Measurements from ENCODE around the gene DNASE1L3.
A peak's percentile ranks its signal among the peaks of the same experiment; 100 is the strongest.
"Not testable (repeated sequence)": the region's sequence is repeated elsewhere in the genome, so short reads cannot be mapped to it uniquely, and the experiment has no call there.

Gene DNASE1L3

DNA sequence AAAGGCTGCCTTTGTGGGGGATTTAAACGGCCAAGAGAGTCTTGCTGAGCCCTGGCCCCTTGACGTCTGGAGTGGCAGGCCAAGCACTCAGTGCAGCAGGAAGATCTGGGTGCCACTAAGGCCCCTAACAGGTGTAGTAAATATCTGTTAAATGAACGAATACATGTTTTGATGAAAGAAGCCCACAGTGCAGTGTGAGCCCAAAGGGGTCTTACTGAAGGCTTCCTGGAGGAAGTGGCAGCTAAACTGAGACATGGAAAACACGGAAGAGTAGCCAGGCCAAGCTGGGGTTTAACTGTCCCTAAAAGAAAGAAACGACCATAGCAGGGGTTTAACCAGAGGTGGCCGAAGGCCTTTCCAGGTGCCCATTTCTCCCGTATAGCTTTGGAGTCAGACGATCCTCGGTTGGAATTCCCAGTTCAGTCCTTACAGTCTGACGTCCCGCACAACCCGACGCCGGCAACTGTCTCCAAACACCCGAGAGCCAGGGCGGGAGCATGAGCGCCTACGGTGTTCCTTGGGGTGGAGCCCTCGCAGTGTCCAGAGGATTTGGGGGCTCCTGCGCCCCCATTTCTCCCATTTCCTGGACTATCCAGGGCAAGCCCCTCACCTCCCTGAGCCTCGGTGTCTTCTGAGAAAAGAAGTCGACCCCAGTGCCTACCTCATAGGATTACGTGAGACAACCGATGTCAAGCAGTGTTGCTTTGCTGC is 25.9 kb upstream of the DNASE1L3 start:
- DNase-seq (ENCODE audit: low spot score) (no peak), FAIRE-seq (no peak)

DNA sequence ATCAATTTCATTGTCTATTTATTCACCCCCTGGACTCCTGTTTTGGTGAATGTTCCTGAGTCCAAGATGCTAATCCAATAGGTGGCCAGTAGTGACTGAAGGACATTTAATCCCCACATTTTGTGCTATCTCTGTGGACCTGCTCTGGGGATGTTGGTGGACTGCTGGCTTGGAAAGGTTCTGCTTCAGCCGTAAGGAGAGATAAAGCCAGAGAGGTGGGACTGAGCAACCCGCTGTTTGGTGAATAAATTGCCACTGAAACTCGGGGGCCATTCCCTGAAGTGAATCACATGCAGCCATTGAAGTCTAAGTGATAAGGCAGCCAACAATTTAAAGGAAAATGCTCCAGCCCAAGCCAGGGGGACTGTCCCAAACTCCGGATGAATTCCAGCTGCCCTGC is 25.2 kb upstream of the DNASE1L3 start:
- DNase-seq (ENCODE audit: low spot score) = no peak
- FAIRE-seq = no peak

DNA sequence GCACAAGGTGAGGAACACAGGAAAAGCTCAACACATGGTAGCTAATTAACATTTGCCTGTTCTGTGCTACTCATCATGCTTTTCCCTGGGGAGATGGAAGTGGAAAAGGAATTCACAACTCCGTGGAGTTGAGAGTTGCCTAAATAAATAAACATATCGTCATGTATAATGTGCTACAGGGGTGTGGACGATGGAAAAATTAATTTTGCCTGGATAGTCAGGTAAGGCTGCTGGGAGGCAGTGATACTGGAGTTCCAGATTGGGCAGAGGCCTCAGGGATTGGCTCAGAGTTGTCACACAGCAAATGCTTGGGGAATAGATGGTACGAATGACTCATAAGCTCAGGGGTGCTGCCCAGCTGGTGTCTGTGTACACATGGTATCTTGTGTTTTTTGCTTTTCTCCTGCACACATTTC is 23.8 kb upstream of the DNASE1L3 start:
- DNase-seq (ENCODE audit: low spot score) (no peak), FAIRE-seq (no peak)

DNA sequence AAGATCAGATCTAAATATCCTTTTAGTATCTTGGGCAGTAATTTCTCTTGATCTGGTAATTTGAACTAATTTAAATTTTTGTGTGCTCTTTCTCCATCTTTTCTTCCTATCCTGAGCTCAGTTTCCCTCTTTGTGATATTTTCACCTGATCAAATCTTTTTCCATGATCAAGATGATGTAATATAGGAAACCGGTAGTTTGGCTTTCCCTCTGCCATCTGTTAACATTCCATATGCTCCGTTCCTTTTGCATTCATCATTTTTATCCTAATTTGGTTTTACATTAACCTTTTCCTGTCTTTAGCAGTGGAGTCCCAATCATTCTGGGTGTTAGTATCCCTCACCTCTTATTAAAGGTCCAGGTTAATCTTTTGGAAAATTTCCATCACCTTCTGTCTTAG is 20.9 kb upstream of the DNASE1L3 start:
- FAIRE-seq = no peak
- DNase-seq (ENCODE audit: low spot score) = no peak

DNA sequence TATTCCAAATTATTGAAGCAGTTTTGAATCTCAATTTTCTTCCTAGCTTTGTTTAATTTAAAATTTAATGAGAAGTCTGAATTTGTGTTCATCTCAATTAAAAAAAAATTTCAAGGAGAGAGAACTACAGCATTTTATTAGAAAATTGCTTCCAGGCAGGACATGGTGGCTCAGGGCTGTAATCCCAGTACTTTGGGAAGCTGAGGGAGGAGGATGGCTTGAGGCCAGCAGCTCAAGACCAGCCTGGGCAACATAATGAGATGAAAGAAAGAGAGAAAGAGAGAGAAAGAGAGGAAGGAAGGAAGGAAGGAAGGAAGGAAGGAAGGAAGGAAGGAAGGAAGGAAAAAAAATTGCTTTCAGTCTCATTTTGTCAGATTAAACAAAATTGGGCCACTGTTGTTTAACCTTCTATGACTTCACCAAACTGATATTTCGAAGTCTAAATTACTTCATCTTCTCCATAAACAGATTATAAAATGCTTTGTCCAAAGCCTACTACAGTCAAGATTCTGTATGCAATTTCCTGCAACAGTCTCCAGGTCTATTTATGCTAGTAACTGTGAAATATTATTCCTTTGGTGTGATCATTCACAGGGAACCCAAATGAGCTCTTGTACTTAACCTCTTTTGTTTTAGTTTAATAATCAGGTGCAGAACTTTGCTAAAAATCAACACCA is 20.2 kb upstream of the DNASE1L3 start:
- DNase-seq (ENCODE audit: low spot score) = no peak
- FAIRE-seq = no peak

DNA sequence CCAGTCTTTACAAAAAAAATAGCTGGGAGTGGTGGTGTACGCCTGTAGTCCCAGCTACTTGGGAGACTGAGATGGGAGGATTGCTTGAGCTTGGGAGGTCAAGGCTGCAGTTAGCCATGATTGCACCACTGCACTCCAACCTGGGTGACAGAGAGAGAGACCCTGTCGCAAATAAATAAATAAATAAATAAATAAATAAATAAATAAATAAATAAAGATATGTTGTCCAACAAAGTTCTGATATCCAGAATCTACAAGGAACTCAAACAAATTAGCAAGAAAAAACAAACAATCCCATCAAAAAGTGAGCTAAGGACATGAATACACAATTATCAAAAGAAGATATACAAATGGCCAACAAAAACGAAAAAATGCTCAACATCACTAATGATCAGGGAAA is 17.2 kb upstream of the DNASE1L3 start:
- not testable (repeated sequence) for DNase-seq (ENCODE audit: low spot score); FAIRE-seq

DNA sequence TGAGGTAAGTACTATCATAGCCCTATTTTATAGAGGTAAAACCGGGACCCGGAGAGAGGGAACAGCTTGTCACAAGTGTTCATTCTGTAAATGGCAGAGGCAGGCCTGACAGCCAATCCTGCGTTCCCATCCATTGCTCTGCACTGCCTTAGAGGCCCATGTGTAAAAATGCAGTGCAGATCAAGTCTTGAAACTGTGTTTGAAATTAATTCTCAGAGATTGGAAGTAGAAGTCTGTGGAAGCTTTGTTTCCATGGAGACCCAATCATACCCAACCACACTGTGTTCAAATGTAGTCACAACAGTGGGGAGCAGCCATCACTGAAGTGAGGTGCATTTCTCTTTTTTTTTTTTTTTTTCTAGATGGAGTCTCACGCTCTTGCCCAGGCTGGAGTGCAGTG is 13.1 kb upstream of the DNASE1L3 start:
- DNase-seq (ENCODE audit: low spot score) = no peak
- no peak for FAIRE-seq

DNA sequence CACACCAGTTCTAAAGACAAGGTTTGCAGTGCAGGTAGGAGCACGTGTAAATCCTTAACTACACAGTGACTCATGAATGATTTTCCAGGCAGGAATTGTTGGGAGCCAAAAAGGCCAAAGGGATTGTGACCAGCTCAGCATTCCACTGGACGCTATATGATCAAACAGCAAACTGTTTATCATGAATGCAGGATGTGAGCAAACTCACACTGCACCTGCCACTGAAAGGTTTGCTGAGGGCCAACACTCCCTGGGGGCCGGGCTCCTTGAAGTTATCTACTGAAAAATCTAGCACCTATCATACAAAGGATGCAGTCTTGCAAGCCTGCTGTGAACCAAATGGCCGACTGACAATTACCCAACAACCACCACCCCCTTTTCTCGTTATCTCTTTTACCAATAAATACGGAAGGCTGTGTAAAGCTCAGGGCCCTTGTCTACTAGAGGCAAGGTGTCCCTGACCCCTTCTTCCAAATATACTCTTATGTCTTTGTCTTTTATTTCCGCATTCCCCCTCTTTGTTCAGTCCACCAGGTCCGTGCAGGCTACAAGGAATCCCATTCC is 11.5 kb upstream of the DNASE1L3 start:
- DNase-seq (ENCODE audit: low spot score) (peak; percentile 34), FAIRE-seq (no peak)

DNA sequence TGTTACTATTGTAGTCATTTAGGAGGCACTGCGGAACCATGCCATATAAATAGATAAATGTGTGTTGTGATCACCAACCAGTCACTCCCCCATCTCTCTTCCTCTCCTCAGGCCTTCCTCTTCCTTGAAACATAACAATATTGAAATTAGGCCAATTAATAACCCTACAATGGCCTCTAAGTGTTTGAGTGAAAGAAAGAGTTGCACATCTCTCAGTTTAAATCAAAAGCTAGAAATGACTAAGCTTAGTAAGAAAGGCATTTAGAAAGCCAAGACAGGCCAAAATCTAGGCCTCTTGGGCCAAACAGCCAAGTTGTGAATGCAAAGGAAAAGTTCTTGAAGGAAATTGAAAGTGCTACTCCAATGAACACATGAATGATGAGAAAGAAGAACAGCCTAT is 8.1 kb upstream of the DNASE1L3 start:
- DNase-seq (ENCODE audit: low spot score) = no peak
- no peak for FAIRE-seq

DNA sequence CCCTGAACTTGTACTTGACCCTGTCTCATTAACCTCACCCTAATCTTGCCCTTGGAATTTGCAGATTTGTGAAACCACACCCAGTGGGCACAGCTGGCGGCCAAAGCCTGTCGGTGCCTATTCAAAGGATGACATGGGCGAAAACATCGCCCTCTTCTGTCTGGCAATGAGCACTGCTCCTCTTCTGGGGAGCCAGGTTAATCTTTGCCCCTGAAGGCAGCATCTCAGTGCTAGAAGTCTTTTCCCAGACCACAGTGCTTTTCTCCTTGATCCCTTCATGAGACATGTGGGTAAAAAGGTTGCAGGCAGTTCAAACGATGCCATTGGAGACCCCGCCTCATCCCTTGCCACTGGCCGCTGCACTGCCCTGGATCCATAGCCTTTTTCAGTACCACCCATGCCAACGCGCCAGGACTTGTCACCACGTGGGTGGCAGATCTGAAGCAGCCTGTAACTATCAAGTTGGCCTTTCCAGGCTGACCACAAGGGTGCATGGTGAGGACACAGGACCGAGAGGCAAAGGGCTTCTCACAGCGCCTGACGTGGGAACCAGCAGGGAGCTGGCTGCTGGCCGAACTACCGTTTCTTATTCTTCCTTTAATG is 6.5 kb upstream of the DNASE1L3 start:
- FAIRE-seq (peak; percentile 44), DNase-seq (ENCODE audit: low spot score) (peak; percentile 61)

DNA sequence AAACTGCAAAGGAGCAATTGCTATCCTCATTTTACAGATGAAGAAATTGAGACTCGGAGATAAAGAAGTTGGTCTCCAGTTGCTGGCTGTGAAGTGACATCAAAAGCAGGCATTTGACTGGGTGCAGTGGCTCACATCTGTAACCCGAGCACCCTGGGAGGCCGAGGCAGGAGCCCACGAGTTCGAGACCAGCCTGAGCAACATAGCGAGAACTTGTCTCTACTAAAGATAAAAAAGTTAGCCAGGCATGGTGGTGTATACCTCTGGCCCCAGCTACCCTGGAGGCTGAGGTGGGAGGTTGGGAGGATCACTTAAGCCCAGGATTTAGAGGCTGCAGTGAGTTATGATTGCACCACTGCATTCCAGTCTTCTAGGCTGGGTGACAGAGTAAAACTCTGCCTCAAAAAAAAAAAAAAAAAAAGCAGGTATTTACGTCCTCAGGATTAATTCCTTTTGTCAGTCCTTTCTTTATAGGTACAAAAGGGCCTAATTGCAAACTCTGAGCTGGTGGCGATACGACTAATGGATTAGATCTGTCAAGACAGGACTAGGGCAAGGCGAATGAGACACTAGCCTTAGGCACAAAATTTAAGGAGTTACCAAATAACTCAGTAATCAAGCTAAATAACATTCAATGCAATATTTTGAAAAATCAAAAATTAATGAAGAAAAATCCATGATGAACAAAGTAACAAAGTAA is 5.9 kb upstream of the DNASE1L3 start:
- FAIRE-seq = no peak
- no peak for DNase-seq (ENCODE audit: low spot score)

DNA sequence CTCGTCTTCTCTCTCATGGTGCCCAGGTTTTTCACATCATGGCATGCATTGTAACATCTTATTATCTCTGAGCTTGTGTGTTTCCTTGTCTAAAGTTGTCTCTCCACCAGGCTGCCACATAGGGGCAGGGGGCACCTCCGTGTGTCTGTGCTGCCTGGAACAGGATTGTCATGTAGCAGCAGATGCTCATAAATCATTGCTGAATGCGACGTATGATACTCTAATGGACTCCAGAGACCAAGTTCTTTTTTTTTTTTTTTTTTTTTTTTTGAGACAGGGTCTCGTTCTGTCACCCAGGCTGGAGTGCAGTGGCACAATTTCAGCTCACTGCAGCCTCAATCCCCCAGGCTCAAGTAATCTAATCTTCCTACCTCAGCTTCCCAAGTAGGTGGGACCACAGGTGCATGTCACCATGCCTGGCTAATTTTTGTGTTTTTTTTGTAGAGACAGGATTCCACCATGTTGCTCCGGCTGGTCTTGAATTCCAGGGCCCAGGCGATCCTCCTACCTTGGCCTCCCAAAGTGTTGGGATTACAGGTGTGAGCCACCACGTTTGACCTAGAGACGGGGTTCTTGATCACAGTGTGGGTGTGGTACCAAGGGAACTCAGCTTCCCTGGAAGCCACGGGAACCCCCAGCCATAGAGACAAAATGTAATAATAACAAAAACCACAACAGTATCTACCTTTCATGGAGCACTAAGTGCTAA is 4.7 kb upstream of the DNASE1L3 start:
- no peak for FAIRE-seq

DNA sequence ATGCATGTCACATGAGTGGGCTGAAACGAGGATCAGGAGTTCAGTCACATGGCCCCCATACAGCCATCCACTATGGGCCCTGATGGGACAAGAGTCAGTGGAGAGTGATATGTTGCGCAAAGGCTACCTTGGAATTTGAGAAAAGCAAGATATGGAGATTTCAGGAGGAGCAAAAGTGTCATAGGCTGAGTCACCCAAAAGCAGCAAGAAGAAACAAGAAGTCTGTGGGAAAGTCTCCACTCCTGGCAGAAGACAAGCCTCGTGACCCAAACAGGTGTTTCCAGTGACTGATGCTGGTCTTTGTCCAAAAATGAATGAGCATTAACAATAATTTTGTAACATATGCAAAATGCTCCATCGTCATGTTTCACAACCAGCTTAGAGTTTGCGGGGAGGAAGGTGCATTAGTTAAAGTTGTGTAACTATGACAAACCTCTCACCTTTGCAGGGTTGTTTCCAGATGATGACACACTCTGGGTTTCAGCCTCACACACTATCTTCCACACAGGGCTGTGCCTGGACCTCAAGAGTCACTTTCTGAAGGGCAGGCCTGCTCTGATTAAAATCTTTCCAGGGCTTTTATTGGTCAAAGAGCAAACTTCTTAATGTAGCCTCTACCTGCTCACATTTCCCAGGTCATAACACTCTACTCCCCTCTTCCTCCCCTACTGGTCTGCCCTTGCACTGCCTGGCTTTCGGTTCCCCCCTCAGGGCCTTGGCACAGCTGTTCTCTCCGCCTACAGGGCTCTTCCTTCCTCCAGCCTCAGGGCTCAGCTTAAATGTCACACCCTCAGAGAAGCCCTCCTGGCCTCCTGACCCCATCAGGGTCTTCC is 3.9 kb upstream of the DNASE1L3 start:
- no peak for FAIRE-seq
- DNase-seq (ENCODE audit: low spot score) = peak; percentile 8

More for the DNA sequence above, 4.7 kb upstream of the DNASE1L3 start:
- no peak for DNase-seq (ENCODE audit: low spot score)

DNA sequence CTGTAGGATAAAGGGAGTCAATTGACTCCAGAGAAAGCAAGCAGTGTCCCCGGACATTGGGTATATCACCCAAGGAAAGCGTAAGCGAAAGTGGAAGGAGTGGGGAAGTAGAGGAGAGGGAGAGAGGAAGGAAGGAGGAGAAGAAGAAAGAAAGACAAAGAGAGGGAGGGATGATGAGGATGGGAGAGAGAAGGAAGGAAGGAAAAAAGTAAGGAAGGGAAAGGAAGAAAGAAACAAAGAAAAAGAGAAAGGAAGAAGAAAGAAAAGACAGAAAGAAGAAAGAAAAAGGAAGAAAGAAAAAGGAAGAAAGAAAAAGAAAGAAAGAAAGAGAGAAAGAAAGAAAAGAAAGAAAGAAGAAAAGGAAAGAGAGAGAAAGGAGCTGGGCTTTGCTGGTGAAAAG is 839 bp downstream of the DNASE1L3 start:
- no peak for FAIRE-seq
- no peak for DNase-seq (ENCODE audit: low spot score)

DNA sequence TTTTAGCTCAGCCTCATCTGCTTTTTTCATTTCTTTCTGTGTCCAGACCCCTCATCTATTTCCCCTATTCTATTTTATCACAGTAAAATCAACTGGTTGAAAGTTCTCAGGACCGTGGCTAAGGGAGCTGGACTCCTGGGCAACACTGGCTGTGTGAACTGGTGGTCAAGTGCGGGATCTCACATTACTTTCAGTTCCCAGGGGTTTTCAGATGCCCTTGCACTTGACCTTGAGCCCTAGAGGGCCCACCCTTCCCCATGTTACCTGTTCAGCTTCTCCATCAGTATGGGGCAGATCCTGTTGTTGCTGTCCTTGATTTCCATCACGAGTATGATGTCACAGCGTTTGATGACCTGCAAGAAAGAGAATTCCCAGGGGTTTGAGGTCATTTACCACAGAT is 2.8 kb downstream of the DNASE1L3 start:
- DNase-seq (ENCODE audit: low spot score) = no peak
- no peak for FAIRE-seq

DNA sequence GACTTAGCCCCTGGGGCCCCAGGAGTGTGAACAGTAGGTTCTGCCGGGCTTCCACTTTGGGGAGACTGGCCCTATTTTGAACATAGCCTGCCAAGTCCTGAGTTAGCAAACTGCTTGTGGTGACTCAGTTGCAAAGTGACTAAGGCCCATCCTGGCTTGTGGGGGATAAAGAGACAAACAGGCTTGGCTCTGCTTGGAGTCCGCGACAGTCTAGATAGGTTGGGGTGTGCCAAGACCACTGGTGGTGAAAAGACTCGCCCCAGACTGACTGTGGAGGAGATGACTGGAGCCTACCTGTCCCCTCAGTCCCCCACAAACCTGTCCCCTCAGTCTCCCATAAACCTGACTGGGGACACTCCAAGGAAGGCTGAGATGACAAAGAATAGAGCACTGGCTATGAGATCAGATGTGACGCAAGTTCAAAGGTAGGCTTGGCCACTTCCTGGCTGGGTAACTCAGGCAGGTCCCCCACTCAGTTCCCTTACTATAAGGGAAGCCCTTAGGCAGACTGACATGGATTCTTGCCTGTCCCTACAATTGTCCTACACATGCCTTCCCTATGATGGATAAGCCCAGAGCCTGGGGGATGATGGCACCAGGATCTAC is 4.3 kb downstream of the DNASE1L3 start:
- FAIRE-seq = no peak
- peak; percentile 58 for DNase-seq (ENCODE audit: low spot score)

DNA sequence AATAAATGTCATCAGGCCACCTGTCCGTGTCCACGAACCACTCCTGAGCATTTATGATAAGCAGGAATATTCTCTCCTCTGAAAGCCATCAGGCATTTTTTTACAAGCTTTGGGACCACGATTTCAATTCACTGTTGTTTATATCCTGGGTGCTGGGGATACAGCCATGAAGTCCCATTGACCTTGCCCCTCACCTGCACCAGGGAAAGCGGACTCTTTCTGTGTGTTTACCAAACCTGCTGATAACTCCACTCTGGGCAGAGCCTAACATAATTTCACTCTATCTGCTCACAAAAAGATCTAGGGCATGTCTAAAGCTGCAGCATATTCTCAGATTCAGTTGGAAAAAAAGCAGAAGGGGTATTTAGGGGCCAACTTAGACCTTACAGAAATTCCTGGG is 4.8 kb downstream of the DNASE1L3 start:
- DNase-seq (ENCODE audit: low spot score) (no peak), FAIRE-seq (no peak)

DNA sequence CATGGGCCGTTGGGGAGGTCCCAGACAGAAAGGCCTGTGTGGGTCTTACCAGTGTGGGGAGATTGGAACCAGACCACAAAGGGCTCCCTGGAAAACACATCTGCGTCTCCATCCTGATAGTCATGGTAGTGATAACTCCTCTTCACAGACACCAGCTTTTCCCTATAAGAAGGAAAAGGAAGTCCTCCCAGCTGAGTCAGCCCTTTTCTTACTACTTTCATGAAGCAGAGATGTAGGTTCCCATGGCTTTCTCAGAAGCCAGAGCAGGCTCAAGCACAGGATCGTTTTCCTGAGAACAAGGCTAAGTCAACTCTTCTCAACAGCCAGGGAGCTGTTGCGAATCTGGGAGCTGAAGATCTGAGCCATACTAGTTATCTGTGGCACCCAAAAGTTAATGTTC is 6.1 kb downstream of the DNASE1L3 start:
- no peak for DNase-seq (ENCODE audit: low spot score)
- no peak for FAIRE-seq

DNA sequence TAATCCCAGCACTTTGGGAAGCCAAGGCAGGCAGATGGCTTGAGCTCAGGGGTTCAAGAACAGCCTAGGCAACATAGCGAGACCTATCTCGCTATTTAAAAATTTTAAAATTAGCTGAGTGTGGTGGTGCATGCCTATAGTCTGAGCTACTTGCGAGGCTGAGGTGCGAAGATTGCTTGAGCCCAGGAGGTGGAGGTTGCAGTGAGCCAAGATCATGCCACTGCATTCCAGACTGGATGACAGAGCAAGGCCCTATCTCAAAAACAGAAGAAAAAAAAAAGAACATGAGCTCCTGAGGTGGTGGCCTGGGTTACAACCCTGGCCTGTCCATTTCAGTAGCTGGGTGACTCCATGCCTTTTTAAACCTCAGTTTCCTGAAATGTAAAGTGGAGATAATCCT is 7.2 kb downstream of the DNASE1L3 start:
- FAIRE-seq = no peak

DNA sequence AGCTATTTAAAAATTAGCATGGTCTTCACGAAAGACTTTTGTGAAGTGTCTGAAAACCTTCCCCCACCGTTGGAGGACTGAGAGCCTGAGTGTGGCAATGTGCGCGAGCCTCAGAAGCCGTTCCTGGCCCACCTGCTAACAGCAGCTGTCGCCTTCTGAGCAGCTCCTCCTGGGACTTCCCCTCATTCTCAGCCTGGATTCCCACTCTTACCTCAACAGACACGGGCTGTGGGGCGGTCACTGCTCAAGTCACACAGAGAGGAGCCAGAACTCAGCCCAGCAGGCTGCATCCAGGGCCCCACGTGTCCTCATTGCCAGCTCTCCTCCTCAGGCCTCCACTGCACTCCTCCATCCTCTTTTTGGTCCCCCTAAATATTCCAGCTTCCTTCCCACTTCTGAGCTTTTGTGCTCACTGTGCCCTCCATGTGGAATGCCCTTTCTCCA is 7.8 kb downstream of the DNASE1L3 start:
- FAIRE-seq = no peak
- no peak for DNase-seq (ENCODE audit: low spot score)

More for the DNA sequence above, 7.2 kb downstream of the DNASE1L3 start:
- DNase-seq (ENCODE audit: low spot score) = no peak
